ENCODE results near the gene SLC16A5. TPM values are rescaled to one million over a fixed set of nuclear protein-coding genes. Genes with fewer than 3 reads are reported as not detected.

The SLC16A5 gene
- total and polyA plus RNA-seq, 3 donors from 2014 or later: 6.4 to 11.1 (median 6.9) TPM

- H3K36me3 ChIP-seq (ENCODE audit: low read depth, missing control alignments): no peaks in the 10 kb centered on the region
- no peaks in the 10 kb centered on the region for H3K9me3 ChIP-seq
- DNase-seq: no peak
- no peak overlapping the region for H3K4me3 ChIP-seq
- intact Hi-C loops (cut with DNase I; ENCODE audit: low total_unique reads): no loop called here
- TF ChIP-seq CTCF (IDR thresholded peaks at IDR 0.05): no peak
- TF ChIP-seq POLR2A (IDR thresholded peaks at IDR 0.05): no peak
- no peak overlapping the region for H3K27ac ChIP-seq
- WGBS, 2 donors: 75% methylated on average over 8 of the region's 8 CpGs; no CpG with 5 or more reads in 1 of the 2 donors
- H3K27me3 ChIP-seq: no peaks in the 10 kb centered on the region
- peaks cover 21% of the 10 kb centered on the region for H3K4me1 ChIP-seq
Measured at GRCh38 chr17:75079023-75079373, 8.8 kb upstream of the SLC16A5 start.

DNA sequence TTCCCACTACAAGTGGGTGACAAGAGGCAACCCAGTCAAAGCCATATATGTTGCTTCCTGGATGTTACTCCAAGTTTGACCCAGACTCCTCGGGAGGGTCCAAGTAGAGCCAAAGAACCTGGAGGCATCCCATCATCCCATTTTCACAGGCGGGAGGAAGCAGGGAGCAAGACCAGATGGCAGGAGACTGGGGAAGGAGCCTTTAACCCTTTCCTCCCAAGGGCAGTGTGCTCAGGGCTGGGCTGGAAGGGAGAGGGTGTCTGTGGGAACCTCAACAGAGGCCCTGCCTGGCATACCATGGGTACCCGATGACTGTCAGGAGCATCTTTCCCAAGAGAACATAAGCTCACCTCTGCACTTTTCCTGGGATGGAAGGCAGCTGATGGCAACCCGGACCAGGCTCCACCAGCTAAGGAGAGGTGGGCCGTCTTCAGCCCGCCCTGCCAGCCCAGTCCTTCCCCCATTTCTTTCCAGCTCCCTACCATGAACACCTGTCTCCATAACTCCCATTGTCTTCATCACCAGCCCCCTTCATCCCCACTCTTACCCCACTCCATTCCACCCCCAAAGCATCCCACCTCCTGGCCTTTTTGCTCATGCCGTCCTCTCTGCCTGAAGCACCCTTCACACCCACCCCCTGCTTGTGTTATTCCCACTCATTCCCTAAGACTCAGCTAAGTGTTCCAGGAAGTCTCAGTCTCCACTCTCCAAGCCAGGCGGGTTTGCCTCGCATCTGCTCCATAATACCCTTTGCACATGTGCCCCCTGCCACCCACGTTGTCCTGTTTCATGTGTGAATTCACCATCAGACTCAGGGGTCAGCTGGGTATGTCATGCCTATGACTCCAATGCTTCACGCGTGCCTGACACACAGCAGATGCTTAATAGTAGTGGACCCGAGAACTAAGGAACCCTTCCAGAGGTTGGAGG lies 5.9 kb upstream of the SLC16A5 start:
- H3K4me1 ChIP-seq: peaks cover 21% of the 10 kb centered on the region
- no peaks in the 10 kb centered on the region for H3K36me3 ChIP-seq (ENCODE audit: low read depth, missing control alignments)
- no peaks in the 10 kb centered on the region for H3K27me3 ChIP-seq
- TF ChIP-seq POLR2A (IDR thresholded peaks at IDR 0.05): no peak
- DNase-seq: no peak
- intact Hi-C loops (cut with DNase I; ENCODE audit: low total_unique reads): no loop called here
- no peak overlapping the region for H3K27ac ChIP-seq
- 88 to 90% methylated on average over 11 to 13 of the region's 13 CpGs for WGBS, 2 donors
- H3K4me3 ChIP-seq: no peak overlapping the region
- no peaks in the 10 kb centered on the region for H3K9me3 ChIP-seq

DNA sequence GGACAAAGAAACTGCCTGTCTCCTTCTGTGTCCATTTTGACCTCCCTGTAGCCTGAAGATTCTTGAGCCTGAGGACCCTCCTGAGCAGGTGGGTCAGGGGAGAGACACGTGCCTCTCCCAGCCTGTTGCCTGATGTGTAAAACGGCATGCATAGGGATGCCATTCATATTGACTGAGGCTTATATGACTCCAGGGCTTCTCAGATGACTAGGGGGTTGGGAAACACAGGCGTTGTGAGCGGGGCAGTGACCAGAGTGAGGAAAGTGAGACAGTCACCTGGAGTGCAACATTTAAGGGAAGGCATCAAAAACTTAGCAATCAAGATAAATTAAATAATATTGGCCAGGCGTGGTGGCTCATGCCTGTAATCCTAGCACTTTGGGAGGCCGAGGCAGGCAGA lies 5.1 kb upstream of the SLC16A5 start:
- Histone ChIP-seq H3K9me3 (no peaks in the 10 kb centered on the region), H3K27me3 (no peaks in the 10 kb centered on the region), H3K4me1 (peaks cover 19% of the 10 kb centered on the region), H3K27ac (no peak overlapping the region), H3K36me3 (ENCODE audit: low read depth, missing control alignments) (no peaks in the 10 kb centered on the region), H3K4me3 (no peak overlapping the region)
- intact Hi-C loops (cut with DNase I; ENCODE audit: low total_unique reads): no loop called here
- TF ChIP-seq CTCF (IDR thresholded peaks at IDR 0.05) (no peak), POLR2A (IDR thresholded peaks at IDR 0.05) (no peak)
- DNase-seq: no peak
- WGBS, 2 donors: 83 to 85% methylated on average over 5 to 6 of the region's 6 CpGs

GRCh38 chr17:75084039-75084660 lies 3.6 kb upstream of the SLC16A5 start:
- Histone ChIP-seq H3K9me3 (no peaks in the 10 kb centered on the region), H3K27me3 (no peaks in the 10 kb centered on the region), H3K27ac (no peak overlapping the region), H3K36me3 (ENCODE audit: low read depth, missing control alignments) (no peaks in the 10 kb centered on the region), H3K4me1 (peaks cover 9% of the 10 kb centered on the region), H3K4me3 (no peak overlapping the region)
- intact Hi-C loops (cut with DNase I; ENCODE audit: low total_unique reads): no loop called here
- TF ChIP-seq CTCF (IDR thresholded peaks at IDR 0.05) (no peak), POLR2A (IDR thresholded peaks at IDR 0.05) (no peak)
- 66 to 67% methylated on average over 14 of the region's 14 CpGs for WGBS, 2 donors
- DNase-seq: no peak

DNA sequence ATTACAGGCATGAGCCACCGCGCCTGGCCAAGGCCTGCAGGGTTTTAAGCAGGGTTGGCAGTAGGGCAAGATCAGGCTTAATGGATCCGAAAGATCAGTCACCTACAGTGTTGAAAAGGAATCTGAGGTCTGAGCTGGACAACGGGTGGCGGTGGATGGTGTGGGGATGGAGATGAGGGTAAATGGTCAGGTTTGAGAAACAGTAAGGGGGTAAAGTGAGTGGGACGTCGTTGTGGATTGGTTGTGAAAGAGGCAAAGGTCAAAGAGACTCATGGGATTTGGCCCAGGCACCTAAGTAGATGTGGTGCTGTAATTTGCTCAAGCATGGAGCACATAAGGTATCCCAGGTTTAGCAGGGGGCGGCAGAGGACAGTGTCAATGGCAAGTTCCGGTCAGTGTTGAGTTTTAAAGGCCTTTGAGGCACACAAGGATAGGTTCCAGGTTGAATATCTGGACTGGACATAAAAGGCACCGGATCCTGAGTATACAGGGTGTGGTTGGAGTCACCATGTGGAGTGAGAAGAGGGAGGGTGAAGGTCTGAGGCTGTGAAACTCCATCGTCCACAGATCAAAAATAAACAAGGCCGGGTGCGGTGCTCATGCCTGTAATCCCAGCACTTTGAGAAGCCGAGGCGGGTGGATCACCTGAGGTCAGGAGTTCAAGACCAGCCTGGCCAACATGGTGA lies 1.1 kb upstream of the SLC16A5 start:
- H3K4me1 ChIP-seq: peaks cover 14% of the 10 kb centered on the region
- DNase-seq: no peak
- no peaks in the 10 kb centered on the region for H3K36me3 ChIP-seq (ENCODE audit: low read depth, missing control alignments)
- no peaks in the 10 kb centered on the region for H3K27me3 ChIP-seq
- intact Hi-C loops (cut with DNase I; ENCODE audit: low total_unique reads): no loop called here
- no peaks in the 10 kb centered on the region for H3K9me3 ChIP-seq
- WGBS, 2 donors: 81 to 82% methylated on average over 15 of the region's 15 CpGs
- no peak overlapping the region for H3K27ac ChIP-seq
- TF ChIP-seq POLR2A (IDR thresholded peaks at IDR 0.05) (no peak), CTCF (IDR thresholded peaks at IDR 0.05) (no peak)
- no peak overlapping the region for H3K4me3 ChIP-seq
